Fibroblast of pulmonary artery (primary cell): ENCODE results near the gene CNIH3.
A peak's percentile ranks its signal among the peaks of the same experiment; 100 is the strongest.

Experiments
- DNase-seq: peaks from one replicate; pipeline ENCODE4 v3.0.0-alpha.2; 2010; ENCODE audit warnings: low read depth
- H3K4me3 ChIP-seq: replicated peaks from 2 replicates; pipeline ENCODE4 v1.5.1; 2011; ENCODE audit warnings: low read depth, mild to moderate bottlenecking, control low read depth, low read length, moderate library complexity
- TF ChIP-seq, protein P1 (sequence below): IDR thresholded peaks from 2 replicates; pipeline ENCODE4 v1.5.1; 2011; ENCODE audit warnings: mild to moderate bottlenecking, control low read depth, low read length, inconsistent platforms; ENCODE audit errors: missing control alignments

Gene CNIH3

GRCh38 chr1:224616756-224617409, 766 bp downstream of the CNIH3 start:
- DNase-seq = no peak
- H3K4me3 ChIP-seq = peak overlapping the region; percentile 59
- TF ChIP-seq, protein P1, sequence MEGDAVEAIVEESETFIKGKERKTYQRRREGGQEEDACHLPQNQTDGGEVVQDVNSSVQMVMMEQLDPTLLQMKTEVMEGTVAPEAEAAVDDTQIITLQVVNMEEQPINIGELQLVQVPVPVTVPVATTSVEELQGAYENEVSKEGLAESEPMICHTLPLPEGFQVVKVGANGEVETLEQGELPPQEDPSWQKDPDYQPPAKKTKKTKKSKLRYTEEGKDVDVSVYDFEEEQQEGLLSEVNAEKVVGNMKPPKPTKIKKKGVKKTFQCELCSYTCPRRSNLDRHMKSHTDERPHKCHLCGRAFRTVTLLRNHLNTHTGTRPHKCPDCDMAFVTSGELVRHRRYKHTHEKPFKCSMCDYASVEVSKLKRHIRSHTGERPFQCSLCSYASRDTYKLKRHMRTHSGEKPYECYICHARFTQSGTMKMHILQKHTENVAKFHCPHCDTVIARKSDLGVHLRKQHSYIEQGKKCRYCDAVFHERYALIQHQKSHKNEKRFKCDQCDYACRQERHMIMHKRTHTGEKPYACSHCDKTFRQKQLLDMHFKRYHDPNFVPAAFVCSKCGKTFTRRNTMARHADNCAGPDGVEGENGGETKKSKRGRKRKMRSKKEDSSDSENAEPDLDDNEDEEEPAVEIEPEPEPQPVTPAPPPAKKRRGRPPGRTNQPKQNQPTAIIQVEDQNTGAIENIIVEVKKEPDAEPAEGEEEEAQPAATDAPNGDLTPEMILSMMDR = no peak

GRCh38 chr1:224617410-224618355, 1.6 kb downstream of the CNIH3 start:
- TF ChIP-seq, protein P1 = no peak
- H3K4me3 ChIP-seq = peak overlapping the region; percentile 59
- no peak for DNase-seq

DNA sequence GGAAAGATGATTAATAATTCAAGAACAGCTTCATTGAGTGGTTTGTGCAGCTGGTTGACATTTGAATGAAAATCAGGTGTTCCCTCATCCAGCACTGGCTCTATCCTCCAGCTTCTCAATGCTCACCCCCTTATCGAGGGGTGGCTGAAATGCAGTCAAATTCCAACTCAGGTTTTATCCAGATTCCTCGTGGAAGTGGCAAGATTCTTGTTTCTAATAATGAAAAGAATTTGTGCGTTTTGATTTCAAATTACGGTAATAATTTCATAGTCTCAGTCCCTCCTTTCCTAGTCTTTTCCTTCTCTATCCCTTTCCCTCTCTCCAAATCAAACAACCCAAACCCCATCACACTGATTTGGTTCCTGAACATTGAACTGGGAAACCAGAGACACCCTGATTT, 3.1 kb downstream of the CNIH3 start:
- H3K4me3 ChIP-seq = peak overlapping the region; percentile 59
- no peak for DNase-seq
- TF ChIP-seq, protein P1 = no peak

DNA sequence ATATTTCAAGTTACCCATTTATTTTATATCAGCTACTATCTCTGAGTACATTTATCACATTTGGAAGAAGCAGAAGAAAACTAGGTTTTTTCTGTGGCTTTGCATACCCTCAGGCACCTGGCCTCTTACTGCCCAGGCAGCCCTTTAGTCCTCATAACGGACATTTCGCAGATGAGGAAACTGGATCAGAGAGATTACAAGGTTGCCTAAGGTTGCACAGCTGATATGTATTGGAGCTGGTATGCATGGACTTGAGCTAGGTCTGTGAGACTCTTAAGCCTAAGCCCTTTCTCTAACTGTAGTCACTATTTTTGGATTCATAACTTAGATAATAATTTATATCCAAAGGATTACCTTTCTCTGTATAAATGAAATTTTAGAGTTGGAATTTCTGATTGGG, 4.0 kb downstream of the CNIH3 start:
- no peak overlapping the region for H3K4me3 ChIP-seq
- DNase-seq = no peak
- TF ChIP-seq, protein P1 = no peak

GRCh38 chr1:224621813-224622682, 5.9 kb downstream of the CNIH3 start:
- TF ChIP-seq, protein P1 = no peak
- no peak overlapping the region for H3K4me3 ChIP-seq
- DNase-seq = no peak

- no peak overlapping the region for H3K4me3 ChIP-seq
- TF ChIP-seq, protein P1 = no peak
- no peak for DNase-seq
Observed at GRCh38 chr1:224622831-224623230, 6.7 kb downstream of the CNIH3 start.
